GM19438 (cell line): ENCODE measurements around the gene MKRN2OS.

ENCODE experiments used
- ATAC-seq: cut with Tn5 transposase; IDR thresholded peaks from one replicate; pipeline ENCODE4 v1.9.1; 2021; ENCODE audit warnings: low read depth; ENCODE audit not compliant: unreplicated experiment

MKRN2OS gene

GRCh38 chr3:12545473-12545791 is at the start of gene MKRN2OS:
MKRN2OS (minus strand) TSS chr3:12545499; CDS start chr3:12545464, 35 bp downstream.
- ATAC-seq = no peak

- ATAC-seq = no peak
These were observed 48.2 kb upstream of the MKRN2OS start for GRCh38 chr3:12593473-12593872.

- no peak for ATAC-seq
These were observed 46.9 kb upstream of the MKRN2OS start for GRCh38 chr3:12591997-12592715.

- no peak for ATAC-seq
These were observed 46.2 kb upstream of the MKRN2OS start for GRCh38 chr3:12591456-12591855.

GRCh38 chr3:12590096-12590495 is 44.8 kb upstream of the MKRN2OS start:
- no peak for ATAC-seq

GRCh38 chr3:12588039-12589009 is 43.0 kb upstream of the MKRN2OS start:
- no peak for ATAC-seq

- ATAC-seq = no peak
These were observed 41.1 kb upstream of the MKRN2OS start for GRCh38 chr3:12586403-12586802.

- peak; percentile 61 for ATAC-seq
These were observed 40.7 kb upstream of the MKRN2OS start for GRCh38 chr3:12585970-12586369.

- ATAC-seq = no peak
These were observed 39.9 kb upstream of the MKRN2OS start for GRCh38 chr3:12585181-12585580.

- no peak for ATAC-seq
These were observed 38.8 kb upstream of the MKRN2OS start for GRCh38 chr3:12584083-12584482.

GRCh38 chr3:12583280-12583679 is 38.0 kb upstream of the MKRN2OS start:
- no peak for ATAC-seq

- ATAC-seq = no peak
These were observed 37.4 kb upstream of the MKRN2OS start for GRCh38 chr3:12582730-12583129.

- ATAC-seq = no peak
These were observed 34.6 kb upstream of the MKRN2OS start for GRCh38 chr3:12579905-12580304.

GRCh38 chr3:12579456-12579855 is 34.2 kb upstream of the MKRN2OS start:
- no peak for ATAC-seq

- ATAC-seq = no peak
These were observed 33.4 kb upstream of the MKRN2OS start for GRCh38 chr3:12578742-12579141.

GRCh38 chr3:12577379-12577778 is 32.1 kb upstream of the MKRN2OS start:
- no peak for ATAC-seq

GRCh38 chr3:12574661-12575060 is 29.4 kb upstream of the MKRN2OS start:
- ATAC-seq = no peak

GRCh38 chr3:12574131-12574530 is 28.8 kb upstream of the MKRN2OS start:
- ATAC-seq = no peak

- no peak for ATAC-seq
These were observed 26.7 kb upstream of the MKRN2OS start for GRCh38 chr3:12571986-12572385.

GRCh38 chr3:12569836-12570235 is 24.5 kb upstream of the MKRN2OS start:
- ATAC-seq = no peak

- no peak for ATAC-seq
These were observed 23.4 kb upstream of the MKRN2OS start for GRCh38 chr3:12568747-12569146.

GRCh38 chr3:12566976-12567375 is 21.7 kb upstream of the MKRN2OS start:
- ATAC-seq = no peak
